A549 (cell line): Measurements from ENCODE around the gene PLD4. TPM values are rescaled to one million over a fixed set of nuclear protein-coding genes. Genes with fewer than 3 reads are reported as not detected.

Experiments
- ATAC-seq, 2 experiments: fragments of 200-7000 bp in 1 of 2; fragments of >200 bp in 1 of 2; cut with Nextera tagmentation in 1 of 2; cut with Tn5 transposase in 1 of 2; 3 replicates each; pipeline versions ENCODE4 v1.8.0 to v1.9.1; 2018 to 2020; ENCODE audit warnings: mild to moderate bottlenecking in 1 of 2, moderate library complexity in 1 of 2
- CTCF ChIA-PET: fragments of 300-600 bp; sonication (Branson Sonifier 250); formaldehyde crosslinking; extraction: SDS; loops from one replicate; lab custom pipeline; 2021; ENCODE audit warnings: antibody characterized with exemption, inconsistent platforms; lab: Yijun Ruan, JAX
- POLR2A ChIA-PET: fragments of 350-600 bp; formaldehyde crosslinking; extraction: SDS; loops from one replicate; lab custom pipeline; 2021; ENCODE audit warnings: antibody characterized with exemption, inconsistent platforms; lab: Yijun Ruan, JAX
- DNase-seq, 2 experiments: peaks; one replicate each; pipeline versions ENCODE4 v3.0.0 to v3.0.0-alpha.2; 2011 to 2016; ENCODE audit warnings: low read depth in 1 of 2, low spot score in 1 of 2
- FAIRE-seq: peaks from 2 replicates; lab custom pipeline; 2011; peaks lifted over from hg19 to GRCh38; lab: Jason Lieb, UNC
- H3K27ac ChIP-seq, 2 experiments: fragments of >200 bp; sonication (Bioruptor Twin); formaldehyde crosslinking; 3 replicates each; pipeline ENCODE4 v1.5.1; 2016 to 2017
- H3K4me1 ChIP-seq: fragments of >200 bp; sonication (Bioruptor Twin); formaldehyde crosslinking; 3 replicates; pipeline ENCODE4 v1.6.1; 2016
- H3K4me2 ChIP-seq: fragments of >200 bp; sonication (Bioruptor Twin); formaldehyde crosslinking; 3 replicates; pipeline ENCODE4 v1.6.1; 2016
- H3K4me3 ChIP-seq: fragments of >200 bp; sonication (Bioruptor Twin); formaldehyde crosslinking; 3 replicates; pipeline ENCODE4 v1.5.1; 2016
- H3K9me3 ChIP-seq: fragments of >200 bp; sonication (Bioruptor Twin); formaldehyde crosslinking; 3 replicates; pipeline ENCODE4 v1.6.1; 2016
- CBX2 ChIP-seq: fragments of 200-600 bp; sonication (generic); IDR thresholded peaks from 2 replicates; pipeline ENCODE4 v1.6.1; 2016; ENCODE audit warnings: low read depth, mild to moderate bottlenecking, borderline replicate concordance
- CBX8 ChIP-seq: fragments of 200-600 bp; sonication (generic); IDR thresholded peaks from 2 replicates; pipeline ENCODE4 v1.6.1; 2016
- EHF ChIP-seq: fragments of 250-450 bp; sonication (Bioruptor Pico); IDR thresholded peaks from 2 replicates; pipeline ENCODE4 v1.5.0; 2020; ENCODE audit warnings: mild to moderate bottlenecking
- EP300 ChIP-seq, 2 experiments: fragments of >200 bp; sonication (Bioruptor Twin); formaldehyde crosslinking; IDR thresholded peaks; 2 replicates in 1 of 2; 3 replicates in 1 of 2; pipeline ENCODE4 v1.6.1; 2016 to 2017
- FOSB ChIP-seq: fragments of 250-450 bp; sonication (Bioruptor Pico); IDR thresholded peaks from 2 replicates; pipeline ENCODE4 v1.5.0; 2020; ENCODE audit warnings: mild to moderate bottlenecking, moderate library complexity
- HDAC2 ChIP-seq: fragments of 200-600 bp; sonication (generic); IDR thresholded peaks from 2 replicates; pipeline ENCODE4 v1.6.1; 2016
- HOXA7 ChIP-seq: fragments of 250-450 bp; sonication (Bioruptor Pico); IDR thresholded peaks from 2 replicates; pipeline ENCODE4 v1.5.0; 2020; ENCODE audit warnings: mild to moderate bottlenecking, moderate library complexity
- HOXB13 ChIP-seq: fragments of 250-450 bp; sonication (Bioruptor Pico); IDR thresholded peaks from 2 replicates; pipeline ENCODE4 v1.5.0; 2020; ENCODE audit warnings: low read depth, mild to moderate bottlenecking, moderate library complexity
- NPAS2 ChIP-seq: fragments of 250-450 bp; sonication (Bioruptor Pico); IDR thresholded peaks from 2 replicates; pipeline ENCODE4 v1.8.0; 2022; ENCODE audit warnings: mild to moderate bottlenecking, moderate library complexity, borderline replicate concordance
- POLR2A ChIP-seq: IDR thresholded peaks from 2 replicates; pipeline ENCODE4 v1.6.1; 2012; ENCODE audit warnings: mild to moderate bottlenecking, low read length
- RARB ChIP-seq: fragments of 250-450 bp; sonication (Bioruptor Pico); IDR thresholded peaks from 2 replicates; pipeline ENCODE4 v1.8.0; 2021; ENCODE audit warnings: mild to moderate bottlenecking, moderate library complexity
- RFX5 ChIP-seq: fragments of 450-650 bp; IDR thresholded peaks from 2 replicates; pipeline ENCODE4 v1.7.1; 2014; ENCODE audit warnings: antibody characterized with exemption, mild to moderate bottlenecking, moderate library complexity
- SMC3 ChIP-seq: fragments of >200 bp; sonication (Bioruptor Twin); formaldehyde crosslinking; IDR thresholded peaks from 3 replicates; pipeline ENCODE4 v1.6.1; 2018; ENCODE audit warnings: inconsistent platforms
- ZC3H11A ChIP-seq: fragments of 450-650 bp; IDR thresholded peaks from 2 replicates; pipeline ENCODE4 v1.6.1; 2014; ENCODE audit warnings: antibody characterized with exemption, mild to moderate bottlenecking
- WGBS: methylation state at CpG from one replicate; pipeline ENCODE4 v1.1.6; 2017; ENCODE audit errors: missing lambda C conversion rate; 5-methylcytosine and 5-hydroxymethylcytosine counted together
- polyA plus RNA-seq, 4 experiments: library from polyadenylated mRNA; depleted of rRNA in 3 of 4; stranded (reverse); fragments of >200 nt; fragmentation: RNase III in 1 of 4; extraction: RNeasy Plus Mini Kit Qiagen cat#74134 plus additional on column Dnase treatment in 1 of 4; gene quantifications; 2 replicates in 3 of 4; 3 replicates in 1 of 4; pipeline ENCODE4 v1.2.3, GENCODE V29; 2011 to 2017
- TF ChIP-seq, protein P1 (sequence below): fragments of >200 bp; sonication (Bioruptor Twin); formaldehyde crosslinking; IDR thresholded peaks from 3 replicates; pipeline ENCODE4 v1.6.1; 2016
- TF ChIP-seq, protein P2 (sequence below): fragments of >200 bp; sonication (Bioruptor Twin); formaldehyde crosslinking; IDR thresholded peaks from 3 replicates; pipeline ENCODE4 v1.5.1; 2016
- TF ChIP-seq, protein P3 (sequence below): fragments of 250-450 bp; sonication (Bioruptor Pico); IDR thresholded peaks from 2 replicates; pipeline ENCODE4 v1.5.0; 2021; ENCODE audit warnings: mild to moderate bottlenecking, moderate library complexity, borderline replicate concordance
- TF ChIP-seq, protein P4 (sequence below): IDR thresholded peaks from 2 replicates; pipeline ENCODE4 v1.6.1; 2012

PLD4 gene
- polyA plus RNA-seq, 2 of the 4 experiments (the other 2 are of a cell fraction), result 0.01 TPM

DNA sequence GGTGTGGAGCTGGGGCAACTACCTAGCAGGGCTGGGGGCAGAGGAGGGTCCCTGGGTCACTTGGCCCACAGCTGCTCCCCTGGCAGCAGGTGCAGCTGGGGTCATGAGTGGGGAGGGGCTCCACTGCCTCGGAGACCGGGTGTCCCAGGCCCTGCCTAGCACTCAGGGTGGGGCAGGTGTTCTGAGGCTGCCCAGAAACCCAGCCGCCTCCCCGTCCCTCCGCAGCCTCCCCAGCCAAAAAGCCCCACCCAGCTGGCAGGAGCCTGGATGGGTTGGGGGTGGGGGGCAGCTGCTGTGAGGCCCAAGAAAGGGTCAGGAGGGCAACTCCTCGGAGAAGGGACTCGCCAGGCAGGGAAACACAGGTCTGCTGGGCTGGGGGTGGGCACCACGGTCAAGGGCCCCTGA, 42.3 kb downstream of the PLD4 start:
- WGBS, result 70% methylated on average over 6 of the region's 8 CpGs
- ChIA-PET POLR2A (no interaction called here), CTCF (interaction anchor here (1.0 to 8.7 kb wide), 4 partner anchors 9 to 71 kb away, joined by 3 to 86 read pairs (median 24); no protein-coding TSS in a partner anchor)
- DNase-seq (no peak), FAIRE-seq (no peak), ATAC-seq (no peak)
- H3K27ac ChIP-seq, result peak overlapping the region; percentile 97 to 99
- no peak overlapping the region for H3K4me3 ChIP-seq
- H3K9me3 ChIP-seq, result no peaks in the 10 kb centered on the region
- no peak for TF ChIP-seq CBX2
- TF ChIP-seq ZC3H11A, result no peak
- TF ChIP-seq CBX8, result no peak
- no peak for TF ChIP-seq RFX5
- TF ChIP-seq HOXB13 (CRISPR knock-in tag), result no peak
- TF ChIP-seq FOSB (CRISPR knock-in tag), result no peak
- TF ChIP-seq EP300 (IDR thresholded peaks at IDR 0.05), result no peak
- TF ChIP-seq, protein P1, sequence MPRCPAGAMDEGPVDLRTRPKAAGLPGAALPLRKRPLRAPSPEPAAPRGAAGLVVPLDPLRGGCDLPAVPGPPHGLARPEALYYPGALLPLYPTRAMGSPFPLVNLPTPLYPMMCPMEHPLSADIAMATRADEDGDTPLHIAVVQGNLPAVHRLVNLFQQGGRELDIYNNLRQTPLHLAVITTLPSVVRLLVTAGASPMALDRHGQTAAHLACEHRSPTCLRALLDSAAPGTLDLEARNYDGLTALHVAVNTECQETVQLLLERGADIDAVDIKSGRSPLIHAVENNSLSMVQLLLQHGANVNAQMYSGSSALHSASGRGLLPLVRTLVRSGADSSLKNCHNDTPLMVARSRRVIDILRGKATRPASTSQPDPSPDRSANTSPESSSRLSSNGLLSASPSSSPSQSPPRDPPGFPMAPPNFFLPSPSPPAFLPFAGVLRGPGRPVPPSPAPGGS, result no peak
- no peak for TF ChIP-seq SMC3
- TF ChIP-seq HDAC2, result no peak
- TF ChIP-seq, protein P2, sequence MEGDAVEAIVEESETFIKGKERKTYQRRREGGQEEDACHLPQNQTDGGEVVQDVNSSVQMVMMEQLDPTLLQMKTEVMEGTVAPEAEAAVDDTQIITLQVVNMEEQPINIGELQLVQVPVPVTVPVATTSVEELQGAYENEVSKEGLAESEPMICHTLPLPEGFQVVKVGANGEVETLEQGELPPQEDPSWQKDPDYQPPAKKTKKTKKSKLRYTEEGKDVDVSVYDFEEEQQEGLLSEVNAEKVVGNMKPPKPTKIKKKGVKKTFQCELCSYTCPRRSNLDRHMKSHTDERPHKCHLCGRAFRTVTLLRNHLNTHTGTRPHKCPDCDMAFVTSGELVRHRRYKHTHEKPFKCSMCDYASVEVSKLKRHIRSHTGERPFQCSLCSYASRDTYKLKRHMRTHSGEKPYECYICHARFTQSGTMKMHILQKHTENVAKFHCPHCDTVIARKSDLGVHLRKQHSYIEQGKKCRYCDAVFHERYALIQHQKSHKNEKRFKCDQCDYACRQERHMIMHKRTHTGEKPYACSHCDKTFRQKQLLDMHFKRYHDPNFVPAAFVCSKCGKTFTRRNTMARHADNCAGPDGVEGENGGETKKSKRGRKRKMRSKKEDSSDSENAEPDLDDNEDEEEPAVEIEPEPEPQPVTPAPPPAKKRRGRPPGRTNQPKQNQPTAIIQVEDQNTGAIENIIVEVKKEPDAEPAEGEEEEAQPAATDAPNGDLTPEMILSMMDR, result no peak
- no peak for TF ChIP-seq NPAS2 (CRISPR knock-in tag)
- no peak for TF ChIP-seq POLR2A
- TF ChIP-seq, protein P3, sequence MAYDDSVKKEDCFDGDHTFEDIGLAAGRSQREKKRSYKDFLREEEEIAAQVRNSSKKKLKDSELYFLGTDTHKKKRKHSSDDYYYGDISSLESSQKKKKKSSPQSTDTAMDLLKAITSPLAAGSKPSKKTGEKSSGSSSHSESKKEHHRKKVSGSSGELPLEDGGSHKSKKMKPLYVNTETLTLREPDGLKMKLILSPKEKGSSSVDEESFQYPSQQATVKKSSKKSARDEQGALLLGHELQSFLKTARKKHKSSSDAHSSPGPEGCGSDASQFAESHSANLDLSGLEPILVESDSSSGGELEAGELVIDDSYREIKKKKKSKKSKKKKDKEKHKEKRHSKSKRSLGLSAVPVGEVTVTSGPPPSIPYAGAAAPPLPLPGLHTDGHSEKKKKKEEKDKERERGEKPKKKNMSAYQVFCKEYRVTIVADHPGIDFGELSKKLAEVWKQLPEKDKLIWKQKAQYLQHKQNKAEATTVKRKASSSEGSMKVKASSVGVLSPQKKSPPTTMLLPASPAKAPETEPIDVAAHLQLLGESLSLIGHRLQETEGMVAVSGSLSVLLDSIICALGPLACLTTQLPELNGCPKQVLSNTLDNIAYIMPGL (CRISPR knock-in tag), result no peak
- TF ChIP-seq RARB (CRISPR knock-in tag), result no peak
- peaks cover 51% of the 10 kb centered on the region for H3K4me1 ChIP-seq
- peak overlapping the region; percentile 97 for H3K4me2 ChIP-seq

DNA sequence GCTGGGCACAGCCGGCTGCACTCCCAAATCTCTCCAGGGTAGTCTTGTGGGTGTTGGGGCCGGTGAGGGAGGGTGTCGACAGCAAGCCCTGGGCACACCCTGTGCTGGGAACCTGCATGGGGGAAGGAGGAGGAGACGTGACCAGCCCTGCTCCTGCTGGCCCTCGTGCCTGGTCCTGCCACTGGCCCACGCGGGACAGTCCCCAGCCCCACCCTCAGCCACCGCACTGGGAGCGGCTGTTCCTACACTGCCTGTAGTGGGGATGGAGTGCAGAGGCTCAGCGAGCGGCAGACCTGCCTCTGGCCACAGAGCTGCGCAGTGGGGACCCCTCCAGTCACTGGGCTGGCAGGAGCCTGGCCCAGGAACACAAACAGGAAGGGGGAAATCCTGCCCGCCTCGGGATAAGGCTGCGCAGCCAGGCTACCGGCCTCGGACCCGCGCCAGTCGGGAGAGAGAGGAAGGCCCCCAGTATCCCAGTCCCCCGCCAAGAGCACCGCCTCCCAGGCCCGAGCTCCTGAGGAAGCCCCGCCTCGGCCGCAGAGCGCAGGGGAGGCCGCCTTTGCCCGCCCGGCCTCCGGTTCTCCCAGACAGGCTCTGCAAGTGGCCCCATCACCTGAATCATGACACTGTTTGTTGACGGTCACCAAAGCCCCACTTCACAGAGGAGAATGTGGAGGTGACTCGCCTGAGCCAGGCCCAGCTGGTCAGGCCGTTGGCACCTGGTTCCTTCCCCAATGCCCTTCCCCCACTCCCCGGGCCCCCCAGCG, 42.9 kb downstream of the PLD4 start:
- Histone ChIP-seq H3K4me2 (peak overlapping the region; percentile 97), H3K9me3 (no peaks in the 10 kb centered on the region), H3K27ac (peak overlapping the region; percentile 97 to 99), H3K4me3 (peak overlapping the region; percentile 67), H3K4me1 (peaks cover 57% of the 10 kb centered on the region)
- 40% methylated on average over 17 of the region's 36 CpGs for WGBS
- TF ChIP-seq, protein P4, sequence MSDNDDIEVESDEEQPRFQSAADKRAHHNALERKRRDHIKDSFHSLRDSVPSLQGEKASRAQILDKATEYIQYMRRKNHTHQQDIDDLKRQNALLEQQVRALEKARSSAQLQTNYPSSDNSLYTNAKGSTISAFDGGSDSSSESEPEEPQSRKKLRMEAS, result peak; percentile 15; the same call in 1 of the 2 replicates
- TF ChIP-seq EHF (CRISPR knock-in tag) (no peak), HOXA7 (CRISPR knock-in tag) (0 out of 2 replicates have a peak, but pooled peaks have one; percentile 2)
- no peak for FAIRE-seq
- DNase-seq, result peak in 1 of 2 experiments; percentile 36
- peak in 1 of 2 experiments; percentile 2; a peak in 2 of 6 replicates for ATAC-seq
- ChIA-PET CTCF (interaction anchor here (1.0 to 8.7 kb wide), 6 partner anchors 8 to 120 kb away, joined by 3 to 86 read pairs (median 6); no protein-coding TSS in a partner anchor), POLR2A (no interaction called here)
